ENCODE results near the gene TCF7L1. TPM values are rescaled to one million over a fixed set of nuclear protein-coding genes. Genes with fewer than 3 reads are reported as not detected.

The TCF7L1 gene
- total RNA-seq, 4 donors from 2014 or later, result 2.7 to 10.3 (median 8.2) TPM

GRCh38 chr2:85114586-85115330 is 18.4 kb upstream of the TCF7L1 start:
- no peak for TF ChIP-seq CTCF (IDR thresholded peaks at IDR 0.05; ENCODE audit: low read depth)

DNA sequence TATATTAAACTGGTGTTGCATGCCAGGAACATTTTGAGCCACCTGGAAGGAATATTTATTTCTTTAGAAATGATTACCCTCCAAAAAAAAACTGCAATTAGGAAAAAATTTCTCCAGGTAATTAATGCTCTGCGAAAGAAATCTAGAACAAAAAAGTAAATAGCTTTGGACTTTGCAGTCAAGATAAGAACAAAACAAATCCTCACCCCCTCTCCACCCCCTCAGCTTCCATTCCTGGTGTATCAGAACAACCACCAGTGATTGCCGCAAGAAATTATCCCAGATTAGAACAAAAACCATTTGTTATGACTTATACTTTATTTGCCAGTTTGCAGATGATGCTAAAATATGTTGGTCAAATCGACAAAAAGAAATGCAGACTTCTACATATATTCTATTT is 17.0 kb upstream of the TCF7L1 start:
- no peak for TF ChIP-seq CTCF (IDR thresholded peaks at IDR 0.05; ENCODE audit: low read depth)

GRCh38 chr2:85119900-85120299 is 13.3 kb upstream of the TCF7L1 start:
- TF ChIP-seq CTCF (IDR thresholded peaks at IDR 0.05; ENCODE audit: low read depth), result no peak

GRCh38 chr2:85120363-85120762 is 12.8 kb upstream of the TCF7L1 start:
- no peak for TF ChIP-seq CTCF (IDR thresholded peaks at IDR 0.05; ENCODE audit: low read depth)

- no peak for TF ChIP-seq CTCF (IDR thresholded peaks at IDR 0.05; ENCODE audit: low read depth)
Observed at GRCh38 chr2:85129861-85130260, 3.3 kb upstream of the TCF7L1 start.

- TF ChIP-seq CTCF (IDR thresholded peaks at IDR 0.05; ENCODE audit: low read depth), result no peak
Observed at GRCh38 chr2:85130407-85130806, 2.8 kb upstream of the TCF7L1 start.

DNA sequence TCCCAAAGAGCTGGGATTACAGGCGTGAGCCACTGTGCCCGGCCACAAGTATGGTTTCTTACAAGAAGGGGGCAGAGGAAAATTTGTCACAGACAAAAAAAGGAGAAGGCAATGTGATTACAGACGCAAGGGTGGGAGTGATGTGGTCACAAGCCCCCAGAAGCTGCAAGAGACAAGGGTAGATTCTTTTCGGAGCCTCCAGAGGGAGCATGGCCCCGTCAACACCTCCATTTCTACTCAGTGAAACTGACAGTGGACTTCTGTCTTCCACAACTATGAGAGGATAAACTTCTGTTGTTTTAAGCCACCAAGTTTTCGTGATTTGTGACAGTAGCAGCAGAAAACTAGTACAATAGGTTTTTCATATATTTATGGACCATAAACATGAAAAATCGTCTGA is 2.1 kb upstream of the TCF7L1 start:
- no peak for TF ChIP-seq CTCF (IDR thresholded peaks at IDR 0.05; ENCODE audit: low read depth)

Measured in subcutaneous adipose tissue (tissue), 4 donors.